Mucosa of descending colon (tissue), 3 donors: ENCODE results near the gene EMC10. TPM values are rescaled to one million over a fixed set of nuclear protein-coding genes. Genes with fewer than 3 reads are reported as not detected.

Experiments
- ATAC-seq: fragments of 200-7000 bp; cut with Tn5 transposase; one replicate; pipeline ENCODE4 v1.9.1; 2020; ENCODE audit warnings: mild to moderate bottlenecking, moderate library complexity
- DNase-seq, 3 donors: peaks; one replicate each; pipeline ENCODE4 v3.0.0-alpha.2; 2020
- H3K36me3 ChIP-seq: fragments of 200-600 bp; one replicate; pipeline ENCODE4 v1.8.0; 2021; ENCODE audit warnings: low read depth, mild to moderate bottlenecking
- H3K4me1 ChIP-seq: fragments of 200-600 bp; one replicate; pipeline ENCODE4 v1.8.0; 2021; ENCODE audit warnings: low read depth, mild to moderate bottlenecking
- H3K4me3 ChIP-seq: fragments of 200-600 bp; one replicate; pipeline ENCODE4 v1.8.0; 2021; ENCODE audit warnings: mild to moderate bottlenecking
- H3K9me3 ChIP-seq: fragments of 200-600 bp; one replicate; pipeline ENCODE4 v1.8.0; 2021; ENCODE audit warnings: mild to moderate bottlenecking
- intact Hi-C, 2 donors: fragments of 100-400 bp; cut with DNase I in 1 of 2; cut with micrococcal nuclease in 1 of 2; formaldehyde crosslinking; loops; one replicate each; pipeline versions ENCODE4 v1.11.0 to v1.11.1; 2022; cut with DNase I, micrococcal nuclease
- total RNA-seq, 3 donors: library from RNA; stranded (reverse); fragmentation: NEBNext Ultra II Directional in 2 of 3; extraction: Animal tissue kit (Norgen Biotek cat#: 25700) in 2 of 3; gene quantifications; one replicate each; pipeline versions ENCODE4 v1.2.1 to v1.2.4, GENCODE V29; 2021 to 2023
- TF ChIP-seq, protein P1 (sequence below): fragments of 200-600 bp; IDR thresholded peaks from one replicate; pipeline ENCODE4 v1.8.0; 2022; ENCODE audit warnings: antibody characterized with exemption, mild to moderate bottlenecking
- donor health status: DM: no; HTN: no; CAD: no; lungs with moderate emphysema.
- donor health status: DM: no; HTN: no; CAD: no.
- donor health status: DM: no; HTN: yes; CAD: no.

The EMC10 gene
- total RNA-seq, 3 donors from 2014 or later, result 79.6 to 121 (median 108) TPM

DNA sequence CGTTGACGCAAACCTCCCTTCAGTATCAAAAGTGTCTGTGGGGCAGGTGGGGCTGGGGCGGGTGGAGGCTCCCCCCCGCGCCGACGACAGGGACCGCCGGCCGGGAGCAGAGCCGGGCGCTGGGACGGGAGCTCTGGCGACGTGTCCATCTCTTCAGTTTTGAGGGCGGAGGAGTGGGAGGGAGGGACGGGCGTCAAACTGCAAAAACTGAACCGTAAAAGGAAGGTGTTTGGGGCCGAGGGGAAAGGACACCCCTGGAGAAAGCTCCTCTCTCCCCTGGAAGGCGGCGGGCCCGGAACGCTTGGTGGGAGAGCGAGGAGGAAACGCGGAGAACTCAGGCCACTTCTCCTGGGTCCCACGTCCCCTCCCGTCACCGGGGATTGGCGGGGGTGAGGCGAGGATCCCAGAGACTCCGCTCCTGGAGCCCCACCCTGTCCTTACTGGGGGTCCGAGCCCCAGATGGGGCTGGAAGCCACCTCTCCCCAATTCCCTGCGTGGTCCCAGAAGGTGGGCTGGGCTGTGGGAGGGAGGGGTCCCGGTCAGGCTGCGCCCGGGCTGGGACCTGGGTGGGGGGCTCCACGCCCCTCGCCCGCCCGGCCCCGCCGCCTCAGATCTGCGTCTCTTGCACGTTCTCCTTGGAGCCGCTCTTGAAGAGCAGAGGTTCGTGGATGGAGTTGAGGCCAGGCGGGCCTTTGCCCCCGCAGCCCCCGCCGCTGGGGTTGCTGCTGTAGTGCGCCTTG is 40.8 kb downstream of the EMC10 start:
- TF ChIP-seq, protein P1, sequence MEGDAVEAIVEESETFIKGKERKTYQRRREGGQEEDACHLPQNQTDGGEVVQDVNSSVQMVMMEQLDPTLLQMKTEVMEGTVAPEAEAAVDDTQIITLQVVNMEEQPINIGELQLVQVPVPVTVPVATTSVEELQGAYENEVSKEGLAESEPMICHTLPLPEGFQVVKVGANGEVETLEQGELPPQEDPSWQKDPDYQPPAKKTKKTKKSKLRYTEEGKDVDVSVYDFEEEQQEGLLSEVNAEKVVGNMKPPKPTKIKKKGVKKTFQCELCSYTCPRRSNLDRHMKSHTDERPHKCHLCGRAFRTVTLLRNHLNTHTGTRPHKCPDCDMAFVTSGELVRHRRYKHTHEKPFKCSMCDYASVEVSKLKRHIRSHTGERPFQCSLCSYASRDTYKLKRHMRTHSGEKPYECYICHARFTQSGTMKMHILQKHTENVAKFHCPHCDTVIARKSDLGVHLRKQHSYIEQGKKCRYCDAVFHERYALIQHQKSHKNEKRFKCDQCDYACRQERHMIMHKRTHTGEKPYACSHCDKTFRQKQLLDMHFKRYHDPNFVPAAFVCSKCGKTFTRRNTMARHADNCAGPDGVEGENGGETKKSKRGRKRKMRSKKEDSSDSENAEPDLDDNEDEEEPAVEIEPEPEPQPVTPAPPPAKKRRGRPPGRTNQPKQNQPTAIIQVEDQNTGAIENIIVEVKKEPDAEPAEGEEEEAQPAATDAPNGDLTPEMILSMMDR, result no peak
- intact Hi-C loops, result no loop called here
- H3K4me3 ChIP-seq, result no peak overlapping the region
- H3K9me3 ChIP-seq, result no peaks in the 10 kb centered on the region
- ATAC-seq, result no peak
- DNase-seq, result peak in 2 of 3 donors; percentile 15 to 45
- H3K4me1 ChIP-seq, result no peaks in the 10 kb centered on the region
- no peaks in the 10 kb centered on the region for H3K36me3 ChIP-seq

DNA sequence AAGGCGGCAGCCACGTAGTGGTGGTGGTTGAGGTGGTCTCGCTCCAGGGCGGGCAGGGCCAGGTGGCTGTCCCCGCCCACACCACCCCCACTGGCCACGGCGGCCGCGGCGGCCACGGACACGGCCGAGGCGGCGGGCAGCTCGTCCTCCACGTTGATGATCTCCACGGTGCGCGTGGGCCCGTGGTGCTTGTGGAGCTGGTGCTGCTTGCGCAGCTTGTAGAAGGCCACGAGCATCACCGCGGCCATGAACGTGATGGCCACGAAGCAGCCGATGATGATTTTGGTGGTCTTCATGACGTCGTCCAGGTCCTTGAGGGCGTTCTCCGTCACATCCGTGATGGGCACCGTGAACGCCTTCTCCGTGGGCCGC is 41.4 kb downstream of the EMC10 start:
- DNase-seq (no peak), ATAC-seq (no peak)
- no peaks in the 10 kb centered on the region for H3K36me3 ChIP-seq
- intact Hi-C loops, result no loop called here
- TF ChIP-seq, protein P1, result no peak
- H3K4me3 ChIP-seq, result no peak overlapping the region
- H3K9me3 ChIP-seq, result no peaks in the 10 kb centered on the region
- no peaks in the 10 kb centered on the region for H3K4me1 ChIP-seq

DNA sequence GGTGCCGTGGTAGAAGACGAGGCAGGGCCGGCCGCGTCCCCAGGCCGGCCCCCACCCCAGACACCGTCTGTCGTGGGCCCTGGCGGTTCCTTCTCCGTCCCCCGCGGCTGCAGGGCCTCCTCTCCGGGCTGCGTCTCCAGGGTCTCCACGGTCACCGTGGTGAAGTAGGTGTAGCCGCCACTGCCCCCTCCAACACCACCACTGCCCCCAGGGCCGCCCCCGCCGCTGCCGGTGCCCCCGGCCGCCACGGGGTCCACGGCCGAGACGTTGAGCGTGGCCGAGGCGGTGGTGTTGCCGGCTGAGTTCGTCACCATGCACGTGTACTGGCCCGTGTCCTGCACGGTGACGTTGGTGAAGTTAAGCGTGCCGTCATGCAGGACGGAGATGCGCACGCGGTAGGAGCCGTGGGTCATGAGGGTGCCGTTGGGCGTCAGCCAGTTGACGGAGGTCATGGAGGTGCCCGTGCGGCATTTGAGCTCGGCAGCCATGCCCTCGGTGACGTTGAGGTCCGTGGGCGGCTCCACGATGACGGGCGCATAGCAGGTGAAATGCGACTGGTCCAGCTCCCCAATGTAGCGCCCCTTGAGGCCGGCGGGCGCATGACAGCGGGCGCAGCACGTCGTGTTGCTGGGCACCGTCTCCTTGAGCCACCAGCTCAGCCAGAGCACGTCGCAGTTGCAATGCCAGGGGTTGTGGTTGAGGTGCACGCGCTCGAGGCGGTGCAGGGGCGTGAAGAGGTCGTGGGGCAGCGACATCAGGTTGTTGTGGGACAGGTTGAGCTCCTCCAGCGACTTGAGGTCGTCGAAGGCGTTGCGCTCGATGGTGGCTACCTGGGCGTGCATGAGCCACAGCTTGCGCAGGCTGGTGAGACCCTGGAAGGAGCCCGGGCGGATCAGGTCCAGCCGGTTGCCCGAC is 42.0 kb downstream of the EMC10 start:
- H3K4me3 ChIP-seq, result no peak overlapping the region
- H3K9me3 ChIP-seq, result no peaks in the 10 kb centered on the region
- TF ChIP-seq, protein P1, result no peak
- ATAC-seq (no peak), DNase-seq (peak in 2 of 3 donors; percentile 19 to 46)
- H3K36me3 ChIP-seq, result no peaks in the 10 kb centered on the region
- intact Hi-C loops, result no loop called here
- H3K4me1 ChIP-seq, result no peaks in the 10 kb centered on the region

DNA sequence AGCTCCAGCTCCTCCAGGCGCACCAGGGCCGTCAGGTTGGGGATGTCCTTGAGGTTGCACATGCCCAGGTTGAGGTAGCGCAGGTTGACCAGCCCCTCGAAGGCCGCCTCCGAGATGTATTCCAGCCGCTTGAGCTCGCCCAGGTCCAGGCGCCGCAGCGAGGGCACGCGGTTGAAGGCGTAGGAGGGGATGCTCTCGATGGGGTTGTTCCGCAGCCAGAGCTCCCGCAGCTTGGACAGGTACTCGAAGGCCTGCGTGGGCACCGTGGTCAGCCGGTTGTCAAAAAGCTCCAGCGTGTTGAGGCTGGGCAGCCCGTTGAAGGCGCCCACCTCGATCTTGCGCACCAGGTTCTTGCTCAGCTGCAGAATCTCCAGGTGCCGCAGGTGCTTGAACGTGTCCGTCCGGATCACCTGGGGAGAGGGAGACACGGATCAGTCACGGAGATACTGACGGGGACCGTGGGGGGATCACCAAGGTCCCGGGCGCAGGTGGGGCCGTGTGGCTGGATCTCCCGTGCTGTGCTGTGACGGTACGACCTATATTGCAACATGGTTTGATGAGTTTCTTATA is 42.8 kb downstream of the EMC10 start:
- intact Hi-C loops, result no loop called here
- no peaks in the 10 kb centered on the region for H3K4me1 ChIP-seq
- H3K9me3 ChIP-seq, result no peaks in the 10 kb centered on the region
- DNase-seq, result peak in 2 of 3 donors; percentile 4 to 41
- H3K36me3 ChIP-seq, result no peaks in the 10 kb centered on the region
- no peak for ATAC-seq
- TF ChIP-seq, protein P1, result no peak
- H3K4me3 ChIP-seq, result no peak overlapping the region

DNA sequence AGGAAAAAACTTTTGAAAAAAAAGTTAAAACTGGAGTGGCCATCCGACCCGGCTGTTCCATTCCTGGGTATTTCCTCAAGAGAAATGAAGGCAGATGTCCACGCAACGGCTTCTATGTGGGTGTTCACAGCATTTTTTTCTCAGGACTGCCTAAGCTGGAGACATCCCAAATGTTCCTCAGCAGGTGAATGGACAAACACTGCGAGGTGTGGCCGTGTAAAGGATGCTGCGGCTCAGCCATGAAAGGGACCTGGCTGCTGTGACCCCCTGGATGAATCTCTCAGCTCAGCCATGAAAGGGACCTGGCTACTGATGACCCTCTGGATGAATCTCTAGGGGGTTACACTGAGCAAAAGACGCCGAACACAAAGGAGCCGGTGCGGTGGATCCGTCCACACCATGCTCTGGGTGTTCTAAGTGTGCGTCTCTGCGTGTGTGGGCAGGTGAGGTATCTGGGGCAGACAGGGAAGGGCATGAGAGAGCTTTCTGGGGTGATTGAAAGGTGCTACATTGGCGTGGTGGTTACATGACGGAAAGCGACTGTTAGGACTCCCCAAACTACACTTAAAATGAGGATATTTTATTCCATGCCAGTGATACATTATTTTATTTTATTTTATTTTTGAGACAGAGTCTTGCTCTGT is 44.6 kb downstream of the EMC10 start:
- no peak for ATAC-seq
- intact Hi-C loops, result no loop called here
- peak in 1 of 3 donors; percentile 10 for DNase-seq
- no peaks in the 10 kb centered on the region for H3K36me3 ChIP-seq
- H3K4me3 ChIP-seq, result no peak overlapping the region
- no peaks in the 10 kb centered on the region for H3K4me1 ChIP-seq
- TF ChIP-seq, protein P1, result no peak
- no peaks in the 10 kb centered on the region for H3K9me3 ChIP-seq
